GM03348 (cell line): ENCODE results near the gene KRT75.
"Not testable (repeated sequence)": the region's sequence is repeated elsewhere in the genome, so short reads cannot be mapped to it uniquely, and the experiment has no call there.

Experiments used
- DNase-seq: peaks from one replicate; pipeline ENCODE4 v3.0.0; 2012; ENCODE audit warnings: low spot score

KRT75 gene

GRCh38 chr12:52415870-52416750, 18.1 kb downstream of the KRT75 start:
- DNase-seq = peak; percentile 54

DNA sequence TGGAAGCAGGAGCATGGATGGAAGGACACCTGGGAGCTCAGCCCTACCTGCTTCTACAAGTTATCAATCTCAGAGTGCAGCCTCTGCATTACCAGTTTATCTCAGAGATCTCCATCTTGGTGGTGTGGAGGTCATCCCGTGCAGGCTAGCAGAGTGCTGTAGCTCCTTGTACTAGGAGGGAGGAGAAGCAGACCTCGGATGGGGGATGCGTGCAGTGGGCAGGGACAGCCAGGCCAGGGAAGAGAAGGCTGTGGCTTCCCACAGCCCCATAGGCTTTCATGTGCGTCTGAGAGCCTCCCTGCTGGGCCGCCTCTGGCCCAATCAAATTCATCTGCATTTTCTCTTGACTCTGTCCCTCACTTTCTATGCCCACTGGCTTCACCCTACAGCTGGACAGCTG, 19.2 kb downstream of the KRT75 start:
- DNase-seq = no peak

DNA sequence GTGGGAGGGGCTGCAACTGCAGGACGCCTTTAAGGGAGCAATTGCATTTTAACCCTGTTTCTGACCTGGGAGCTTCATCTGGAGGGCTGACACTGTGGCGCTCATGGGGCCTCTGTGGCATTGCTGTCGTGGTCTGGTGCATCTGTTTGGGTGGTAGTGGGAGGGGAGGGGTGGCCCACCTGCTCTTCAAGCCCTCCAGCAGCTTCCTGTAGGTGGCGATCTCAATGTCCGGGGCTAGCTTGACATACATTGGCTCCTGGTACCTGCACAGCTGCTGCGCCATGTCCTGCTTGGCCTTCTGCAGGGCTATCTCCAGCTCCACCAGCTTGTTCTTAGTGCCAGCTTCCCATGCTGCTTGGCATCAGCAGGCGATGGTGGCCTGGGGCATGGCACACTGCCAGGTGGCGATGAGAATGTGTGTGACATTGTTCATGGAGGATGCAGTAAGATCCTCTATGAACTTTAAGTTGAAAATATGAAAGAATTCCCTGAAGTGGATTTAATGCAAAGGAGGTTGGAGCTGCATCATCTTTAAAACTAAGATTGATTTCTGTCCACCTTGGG, 20.3 kb downstream of the KRT75 start:
- no peak for DNase-seq

DNA sequence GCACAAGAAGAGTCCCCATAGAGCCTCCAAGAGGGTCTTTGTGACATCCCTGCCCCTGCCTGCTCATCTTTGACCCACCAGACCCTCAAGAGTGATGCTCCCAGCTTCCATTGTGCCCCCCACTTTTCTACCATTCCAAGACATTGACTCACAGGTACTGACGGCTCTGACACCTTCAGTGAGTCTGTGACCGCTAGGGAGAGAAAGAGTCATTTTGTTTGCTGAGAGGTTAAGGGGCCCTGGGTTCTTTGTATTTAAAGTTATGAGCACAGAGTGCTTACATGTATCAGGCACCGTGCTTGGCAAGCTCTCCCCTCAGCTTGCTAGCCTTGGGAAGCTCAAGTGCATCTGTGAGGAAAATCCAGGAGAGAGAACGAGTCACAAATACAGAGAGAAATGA, 21.0 kb downstream of the KRT75 start:
- DNase-seq = no peak

- no peak for DNase-seq
Observed at GRCh38 chr12:52411815-52412214, 22.4 kb downstream of the KRT75 start.

GRCh38 chr12:52410589-52411248, 23.5 kb downstream of the KRT75 start:
- DNase-seq = not testable (repeated sequence)

DNA sequence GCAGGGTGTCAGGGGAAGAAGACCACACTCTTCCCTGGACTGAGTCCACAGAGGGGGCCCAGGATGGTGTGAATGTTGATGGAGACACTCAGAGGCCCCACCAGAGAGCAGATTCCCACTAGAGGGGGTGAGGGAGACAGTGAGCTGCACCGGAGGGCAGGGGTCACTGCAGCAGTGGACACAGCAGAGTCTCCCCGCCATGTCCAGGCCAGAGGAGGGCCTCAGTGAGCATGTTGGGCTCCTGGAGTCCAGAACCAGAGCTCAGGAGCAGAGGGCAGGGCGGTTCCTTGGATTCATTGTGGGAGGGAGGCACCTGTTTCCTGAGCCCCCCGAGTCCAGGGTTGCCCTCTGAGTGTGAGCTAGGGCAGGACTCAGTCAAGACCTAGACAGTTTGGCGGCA, 26.3 kb downstream of the KRT75 start:
- no peak for DNase-seq

- no peak for DNase-seq
Observed at GRCh38 chr12:52405922-52406385, 28.2 kb downstream of the KRT75 start, which contains the start of gene KRT82. TSS of gene KRT82 (minus strand) at chr12:52406335. CDS start at chr12:52406277, 58 bp downstream.

GRCh38 chr12:52404951-52405350, 29.2 kb downstream of the KRT75 start:
- no peak for DNase-seq

- no peak for DNase-seq
Observed at GRCh38 chr12:52403561-52403960, 30.6 kb downstream of the KRT75 start.

DNA sequence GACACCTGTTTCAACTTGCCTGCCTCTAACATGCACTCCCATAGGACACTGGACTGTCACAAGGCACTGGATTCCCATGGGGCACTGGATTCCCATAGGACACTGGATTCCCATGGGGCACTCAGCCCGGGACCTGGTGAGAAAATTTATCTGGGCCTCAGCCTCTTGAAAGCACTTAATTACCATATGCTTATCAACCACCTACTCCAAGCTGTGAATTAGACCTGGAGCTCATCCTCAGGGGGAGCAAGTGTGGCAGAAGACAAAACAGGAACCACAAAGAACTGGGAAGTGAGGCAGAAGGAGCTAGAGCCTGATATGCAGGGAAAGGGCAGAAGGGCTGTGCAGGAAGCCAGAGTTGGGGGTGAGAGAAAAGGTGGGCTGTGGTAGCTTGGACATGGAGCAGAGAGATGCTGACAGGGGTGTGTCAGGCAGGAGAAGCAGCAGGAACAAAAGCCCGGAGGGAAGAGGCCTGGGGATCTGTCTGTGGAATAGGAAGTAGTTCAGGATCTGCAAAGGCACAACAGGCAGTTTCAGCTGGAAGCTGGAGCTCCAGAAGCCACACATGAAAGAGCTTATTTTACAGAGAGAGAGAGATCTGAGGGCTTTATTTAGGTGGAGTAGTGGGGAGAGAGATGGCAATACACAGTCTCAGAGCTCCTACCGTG, 31.2 kb downstream of the KRT75 start:
- no peak for DNase-seq

GRCh38 chr12:52402377-52402776, 31.8 kb downstream of the KRT75 start:
- no peak for DNase-seq

DNA sequence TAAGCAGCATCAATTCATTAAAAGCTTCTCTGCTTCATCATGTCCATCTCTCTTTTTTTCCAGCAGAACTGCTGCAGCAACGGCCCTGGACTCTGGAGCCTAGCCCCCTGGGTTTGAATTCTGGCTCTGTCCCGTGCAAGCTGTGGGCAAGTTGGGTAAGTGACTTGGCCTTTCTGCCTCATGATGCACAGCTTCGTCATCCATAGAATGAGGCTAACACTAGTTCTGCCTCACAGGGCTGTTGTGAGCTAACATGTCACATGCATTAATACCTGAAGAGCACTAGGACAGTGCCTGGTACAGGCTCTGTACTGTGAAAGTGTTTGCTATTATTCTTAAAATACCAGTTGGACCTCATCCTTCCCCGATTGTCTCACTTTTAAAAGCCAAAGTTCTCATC, 32.2 kb downstream of the KRT75 start:
- DNase-seq = no peak

DNA sequence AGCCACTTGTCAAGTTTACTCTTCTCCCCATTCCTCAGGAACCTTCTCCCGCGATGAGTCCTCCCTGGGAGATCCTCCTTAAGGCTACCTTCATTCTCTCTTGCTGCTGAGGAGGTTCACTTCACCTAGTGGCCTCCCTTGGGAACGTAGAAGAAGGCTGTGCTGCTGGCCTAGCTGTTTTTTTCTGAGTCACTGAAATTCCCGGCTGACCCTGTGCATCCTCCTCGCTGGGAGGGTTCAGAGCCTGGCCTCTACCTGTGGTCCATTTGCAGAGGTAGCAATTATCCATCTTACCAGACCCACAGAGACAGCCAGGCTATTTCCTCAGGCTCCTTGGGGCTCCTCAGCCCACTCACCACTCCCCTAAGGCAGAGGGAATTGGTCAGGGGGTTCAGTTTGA, 32.6 kb downstream of the KRT75 start:
- no peak for DNase-seq

DNA sequence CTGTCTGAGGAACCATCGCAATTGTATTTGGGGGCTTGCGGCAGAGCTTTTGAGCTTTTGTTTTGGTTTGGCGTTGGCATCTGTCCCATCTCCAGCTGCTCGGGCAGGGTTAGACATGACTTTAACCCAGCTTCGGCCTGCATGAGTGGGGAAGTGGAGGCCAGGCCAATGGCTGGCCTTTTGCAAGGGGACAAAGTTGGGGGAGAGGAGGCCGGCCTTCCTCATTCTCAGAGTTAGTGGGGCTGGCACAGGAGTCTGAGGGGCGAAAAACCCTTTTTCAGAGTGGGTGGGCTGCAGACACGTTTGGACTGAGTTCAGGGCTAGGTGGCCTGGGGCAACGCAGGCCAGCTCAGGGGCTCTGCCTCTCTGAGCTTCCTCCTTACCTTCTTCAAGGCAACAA, 33.3 kb downstream of the KRT75 start:
- no peak for DNase-seq

GRCh38 chr12:52399756-52400155, 34.4 kb downstream of the KRT75 start:
- no peak for DNase-seq

- no peak for DNase-seq
Observed at GRCh38 chr12:52398176-52398575, 36.0 kb downstream of the KRT75 start.

- no peak for DNase-seq
Observed at GRCh38 chr12:52396656-52397055, 37.5 kb downstream of the KRT75 start.

DNA sequence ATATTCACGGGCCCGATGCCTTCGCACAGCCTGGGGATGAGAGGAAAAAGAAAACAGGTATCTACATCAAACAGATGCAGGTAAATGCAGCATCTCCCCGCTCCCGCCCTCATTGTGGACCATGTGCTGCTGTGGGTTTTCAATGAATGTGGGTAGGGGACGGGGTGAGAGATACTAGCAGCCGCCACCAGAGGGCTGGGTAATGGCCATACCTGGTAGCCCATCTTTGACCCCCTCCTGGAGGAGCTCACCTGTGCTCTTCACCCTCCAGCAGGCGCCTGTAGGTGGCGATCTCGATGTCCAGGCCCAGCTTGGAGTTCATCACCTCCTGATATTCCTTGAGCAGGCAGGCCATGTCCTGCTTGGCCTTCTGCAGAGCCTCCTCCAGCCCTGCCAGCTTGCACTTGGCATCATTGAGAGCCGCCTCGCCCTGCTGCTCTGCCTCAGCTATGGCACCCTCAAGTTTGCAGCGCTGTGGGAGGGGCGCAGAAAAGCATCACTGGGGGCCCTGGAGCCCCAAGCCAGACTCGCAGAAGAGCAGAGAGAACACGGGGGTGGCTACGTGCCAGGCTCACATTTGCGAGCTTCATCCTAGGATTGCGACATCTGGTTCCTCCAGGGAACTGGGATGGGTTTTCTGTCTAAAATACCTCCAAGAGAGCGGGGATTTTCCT, 38.3 kb downstream of the KRT75 start:
- DNase-seq = peak; percentile 52

- no peak for DNase-seq
Observed at GRCh38 chr12:52394836-52395405, 39.2 kb downstream of the KRT75 start.

GRCh38 chr12:52392465-52393007, 41.6 kb downstream of the KRT75 start:
- DNase-seq = no peak
